GM21367 (cell line): Measurements from ENCODE around the gene SNX32.
"Not testable (repeated sequence)": the region's sequence is repeated elsewhere in the genome, so short reads cannot be mapped to it uniquely, and the experiment has no call there.

Source experiments
- ATAC-seq: cut with Tn5 transposase; IDR thresholded peaks from one replicate; pipeline ENCODE4 v1.9.1; 2021; ENCODE audit not compliant: unreplicated experiment

SNX32 gene

DNA sequence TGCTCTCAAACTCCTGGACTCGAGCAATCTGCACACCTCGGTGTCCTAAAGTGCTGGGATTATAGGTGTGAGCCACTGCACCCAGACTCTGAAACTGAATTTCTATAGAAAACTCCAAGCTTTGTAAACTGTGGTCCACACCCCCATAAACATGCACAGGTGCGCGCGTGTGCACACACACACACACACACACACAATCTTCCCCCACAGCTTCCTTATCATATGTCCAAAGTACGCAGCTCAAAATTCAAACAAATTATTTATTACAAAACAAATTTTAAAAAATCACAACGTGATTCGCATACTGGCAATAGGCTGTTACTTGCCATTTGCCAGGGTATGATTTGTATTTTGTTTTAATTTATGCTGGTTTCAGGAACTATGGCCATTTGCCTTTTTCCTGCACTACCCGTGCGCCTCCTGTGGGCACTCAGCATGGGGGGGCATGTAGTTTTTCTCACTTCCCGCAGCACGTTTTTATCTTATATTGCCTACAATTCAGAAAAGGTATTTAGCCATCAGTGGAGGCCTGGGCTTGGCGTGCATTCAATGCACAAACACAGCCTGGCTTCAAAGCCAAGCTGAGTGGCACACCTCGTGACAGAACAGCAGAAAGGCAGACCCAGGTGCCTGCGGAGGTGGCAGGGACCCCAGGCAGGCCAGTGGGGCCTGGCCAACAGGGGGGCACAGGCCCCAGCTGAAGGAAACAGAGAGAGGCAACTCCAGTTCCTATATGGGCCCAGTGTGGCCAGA lies 10.8 kb upstream of the SNX32 start:
- no peak for ATAC-seq

DNA sequence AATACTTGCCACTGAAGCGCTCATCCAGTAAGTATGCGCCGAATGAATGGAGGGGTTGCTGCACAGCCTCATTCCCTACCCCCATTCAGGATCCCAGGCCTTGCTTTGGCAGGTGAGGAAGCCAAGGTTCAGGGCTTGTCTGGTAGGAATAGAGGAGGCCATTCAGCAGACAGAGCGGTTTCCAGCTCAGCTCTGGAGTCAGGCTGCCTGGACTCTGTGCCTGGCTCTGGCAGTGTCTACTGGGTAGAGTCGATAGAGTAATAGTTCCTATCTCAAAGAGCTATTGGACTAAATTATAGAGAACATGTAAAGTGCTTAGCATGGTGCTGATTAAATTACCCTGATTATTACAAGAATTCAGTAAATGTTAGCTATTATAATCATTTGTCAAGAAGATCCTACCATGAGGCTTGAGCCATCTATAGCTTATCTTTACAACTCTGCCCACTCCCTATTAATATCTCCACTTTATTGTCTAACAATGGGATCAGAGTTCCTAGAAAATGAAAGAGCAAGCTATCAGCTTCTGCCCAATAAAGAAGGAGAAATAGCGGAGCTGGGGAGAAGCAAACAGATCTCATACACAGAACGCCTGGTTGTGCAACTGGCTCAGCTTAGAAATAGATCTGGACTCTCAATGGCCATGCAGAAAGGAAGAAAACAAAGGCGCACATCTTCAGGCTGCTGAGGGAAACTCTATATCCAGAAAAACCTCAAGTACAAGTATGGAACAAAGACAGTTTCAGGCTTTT lies 6.6 kb upstream of the SNX32 start:
- ATAC-seq = no peak

DNA sequence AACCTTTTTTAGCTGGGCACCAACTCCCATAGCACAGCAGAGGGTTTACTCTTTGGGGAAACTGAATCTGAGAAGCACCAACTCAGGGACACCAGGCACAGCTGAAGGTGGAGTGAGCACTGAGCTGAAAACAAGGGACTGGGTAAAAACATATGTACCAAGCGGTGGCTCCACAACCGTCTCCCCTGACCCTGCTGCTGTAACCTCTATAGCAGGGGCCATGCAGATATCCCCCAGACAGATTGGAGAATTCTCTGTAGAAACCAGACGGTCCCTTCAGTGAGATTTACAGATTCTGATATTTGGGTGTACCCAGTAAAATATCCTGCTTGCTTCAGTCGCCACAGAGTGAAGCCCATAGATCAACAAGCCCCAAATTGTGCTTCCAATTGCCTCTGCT lies 4.3 kb upstream of the SNX32 start:
- ATAC-seq = no peak

DNA sequence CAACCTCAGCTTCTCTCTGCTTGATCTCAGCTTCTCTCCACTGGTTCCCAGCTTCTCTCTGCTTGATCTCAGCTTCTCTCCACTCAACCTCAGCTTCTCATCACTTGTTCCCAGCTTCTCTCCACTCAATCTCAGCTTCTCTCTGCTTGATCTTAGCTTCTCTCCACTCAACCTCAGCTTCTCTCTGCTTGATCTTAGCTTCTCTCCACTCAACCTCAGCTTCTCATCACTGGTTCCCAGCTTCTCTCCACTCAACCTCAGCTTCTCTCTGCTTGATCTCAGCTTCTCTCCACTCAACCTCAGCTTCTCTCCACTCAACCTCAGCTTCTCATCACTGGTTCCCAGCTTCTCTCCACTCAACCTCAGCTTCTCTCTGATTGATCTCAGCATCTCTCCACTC lies 1.5 kb upstream of the SNX32 start:
- ATAC-seq = not testable (repeated sequence)

DNA sequence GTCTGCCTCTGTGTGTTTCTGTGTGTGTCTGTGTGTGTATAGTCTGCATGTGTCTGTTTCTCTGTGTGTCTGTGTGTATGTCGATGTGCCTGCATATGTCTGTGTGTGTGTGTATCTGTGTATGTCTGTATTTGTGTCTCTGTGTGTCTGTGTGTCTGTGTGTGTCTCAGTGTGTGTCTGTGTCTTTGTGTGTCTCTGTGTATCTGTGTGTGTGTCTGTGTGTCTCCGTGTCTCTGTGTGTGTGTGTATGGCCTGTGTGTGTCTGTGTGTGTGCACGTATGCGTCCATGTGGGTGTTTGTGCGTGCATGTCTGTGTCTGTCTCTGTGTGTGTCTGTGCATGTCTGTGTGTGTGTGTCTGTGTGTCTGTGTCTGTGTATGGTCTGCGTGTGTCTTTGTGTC lies 439 bp downstream of the SNX32 start:
- no peak for ATAC-seq

DNA sequence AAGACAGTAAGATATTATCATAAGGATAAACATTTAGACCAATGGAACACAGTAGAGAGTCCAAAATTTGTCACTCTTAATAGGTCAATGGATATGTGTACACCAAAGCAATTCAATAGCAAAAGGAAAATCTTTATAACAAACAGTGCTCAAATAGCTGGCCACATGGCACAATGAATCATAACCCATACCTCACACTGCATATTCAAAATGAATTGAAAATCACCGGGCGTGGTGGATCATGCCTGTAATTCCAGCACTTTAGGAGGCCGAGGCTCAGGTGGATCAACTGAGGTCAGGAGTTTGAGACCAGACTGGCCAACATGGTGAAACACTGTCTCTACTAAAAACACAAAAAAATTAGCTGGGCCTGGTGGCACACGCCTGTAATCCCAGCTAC lies 8.4 kb downstream of the SNX32 start:
- no peak for ATAC-seq

DNA sequence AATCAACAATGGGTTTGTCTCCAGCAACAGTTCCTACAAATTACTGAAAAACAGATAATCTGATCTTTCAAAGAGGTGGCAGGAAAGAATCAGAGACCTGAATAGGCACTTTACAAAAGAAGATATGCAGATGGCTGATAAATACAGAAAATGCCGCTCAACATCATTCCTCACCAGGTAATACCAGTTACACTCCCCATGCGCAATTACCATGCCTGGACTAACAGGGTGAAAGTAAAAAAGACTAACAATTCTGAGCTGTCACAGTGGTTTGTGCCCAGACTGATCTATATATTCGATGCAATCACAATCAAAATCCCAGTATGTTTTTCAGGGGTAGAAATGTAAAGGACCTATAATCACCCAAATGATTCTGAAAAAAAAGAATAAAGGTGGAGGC lies 10.0 kb downstream of the SNX32 start:
- no peak for ATAC-seq

DNA sequence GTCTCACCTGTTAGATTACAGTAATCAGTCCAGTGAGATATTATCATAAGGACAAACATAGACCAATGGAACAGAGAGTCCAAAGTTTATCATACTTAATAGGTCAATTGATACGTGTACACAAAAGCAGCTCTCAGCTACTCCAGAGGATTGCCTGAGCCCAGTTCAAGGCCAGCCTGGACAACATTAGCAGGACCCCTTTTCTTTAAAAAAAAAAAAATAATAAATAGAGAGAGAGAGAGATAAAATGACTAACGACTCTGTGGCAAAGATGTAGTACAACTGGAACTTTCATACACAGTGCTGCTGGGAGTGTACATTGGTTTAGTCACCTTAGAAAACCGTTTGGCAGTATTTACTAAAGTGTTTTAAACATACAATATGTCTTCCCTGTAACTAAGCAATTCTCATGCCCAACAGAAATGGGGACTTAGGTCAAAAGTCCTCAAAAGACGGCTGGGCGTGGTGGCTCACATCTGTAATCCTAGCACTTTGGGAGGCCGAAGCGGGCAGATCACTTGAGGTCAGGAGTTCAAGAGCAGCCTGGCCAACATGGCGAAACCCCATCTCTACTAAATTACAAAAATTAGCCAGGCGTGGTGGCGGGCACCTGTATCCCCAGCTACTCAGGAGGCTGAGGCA lies 10.6 kb downstream of the SNX32 start:
- ATAC-seq = no peak

DNA sequence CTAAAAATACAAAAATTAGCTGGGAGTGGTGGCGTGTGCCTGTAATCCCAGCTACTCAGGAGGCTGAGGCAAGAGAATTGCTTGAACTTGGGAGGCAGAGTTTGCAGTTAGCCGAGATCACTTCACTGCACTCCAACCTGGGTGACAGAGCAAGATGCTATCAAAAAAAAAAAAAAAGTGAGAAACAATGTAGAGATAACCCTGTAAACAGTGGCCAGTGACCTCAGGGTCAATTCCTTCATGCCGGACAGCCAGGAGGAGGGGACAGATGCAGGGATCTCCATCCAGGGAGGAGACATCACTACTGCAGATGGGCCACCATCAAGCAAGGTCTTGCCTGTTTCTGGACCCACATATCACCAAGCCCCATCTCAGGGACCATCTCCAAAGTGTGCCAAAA lies 14.0 kb downstream of the SNX32 start:
- no peak for ATAC-seq

DNA sequence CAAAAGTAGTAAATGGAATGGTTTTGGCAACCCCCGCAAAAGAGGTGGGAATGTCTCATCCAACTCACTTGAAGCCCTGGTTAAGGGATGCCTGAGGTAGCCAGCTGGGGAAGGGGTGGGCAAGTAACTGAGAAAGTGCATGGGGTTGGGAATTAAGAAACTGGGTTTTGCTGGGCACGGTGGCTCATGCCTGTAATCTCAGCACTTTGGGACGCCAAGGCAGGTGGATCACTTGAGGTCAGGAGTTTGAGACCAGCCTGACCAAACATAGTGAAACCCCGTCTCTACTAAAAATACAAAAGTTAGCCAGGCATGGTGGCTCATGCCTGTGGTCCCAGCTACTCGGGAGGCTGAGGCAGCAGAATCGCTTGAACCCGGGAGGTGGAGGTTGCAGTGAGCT lies 14.9 kb downstream of the SNX32 start:
- ATAC-seq = not testable (repeated sequence)

DNA sequence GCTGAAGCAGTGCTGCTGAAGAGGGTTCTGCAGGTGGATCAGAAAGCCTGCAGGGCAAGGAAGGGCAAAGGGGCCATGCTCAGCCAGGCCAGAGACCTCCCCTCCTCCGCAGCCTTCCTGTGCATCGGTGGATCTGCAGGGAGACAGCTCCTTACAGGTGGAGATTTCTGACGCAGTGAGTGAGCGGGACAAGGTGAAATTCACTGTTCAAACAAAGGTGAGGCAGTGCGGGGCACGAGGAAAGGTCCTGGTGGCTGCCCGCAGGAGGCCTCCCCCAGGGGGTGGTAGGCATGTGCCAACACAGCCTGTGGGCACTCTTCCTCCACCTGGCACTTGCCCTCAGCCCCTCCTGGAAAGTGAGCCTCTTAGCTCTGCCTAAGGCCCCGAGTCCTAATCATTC lies 15.6 kb downstream of the SNX32 start:
- ATAC-seq = no peak

DNA sequence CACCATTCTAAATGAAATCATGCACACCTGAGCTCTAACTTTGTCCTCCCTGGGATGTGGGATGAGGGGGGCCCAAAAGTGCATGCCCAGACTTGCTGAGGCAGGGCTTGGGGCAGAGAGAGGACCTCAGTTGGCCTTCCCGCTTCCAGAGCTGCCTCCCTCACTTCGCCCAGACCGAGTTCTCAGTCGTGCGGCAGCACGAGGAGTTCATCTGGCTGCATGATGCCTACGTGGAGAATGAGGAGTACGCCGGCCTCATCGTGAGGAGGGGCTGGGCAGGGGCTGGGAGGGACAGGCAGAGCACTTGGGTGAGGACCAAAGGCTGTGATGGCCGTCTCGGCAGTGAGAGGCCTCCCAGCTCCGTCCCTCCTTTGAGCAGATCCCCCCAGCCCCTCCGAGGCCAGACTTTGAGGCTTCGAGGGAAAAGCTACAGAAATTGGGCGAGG lies 16.0 kb downstream of the SNX32 start:
- no peak for ATAC-seq

DNA sequence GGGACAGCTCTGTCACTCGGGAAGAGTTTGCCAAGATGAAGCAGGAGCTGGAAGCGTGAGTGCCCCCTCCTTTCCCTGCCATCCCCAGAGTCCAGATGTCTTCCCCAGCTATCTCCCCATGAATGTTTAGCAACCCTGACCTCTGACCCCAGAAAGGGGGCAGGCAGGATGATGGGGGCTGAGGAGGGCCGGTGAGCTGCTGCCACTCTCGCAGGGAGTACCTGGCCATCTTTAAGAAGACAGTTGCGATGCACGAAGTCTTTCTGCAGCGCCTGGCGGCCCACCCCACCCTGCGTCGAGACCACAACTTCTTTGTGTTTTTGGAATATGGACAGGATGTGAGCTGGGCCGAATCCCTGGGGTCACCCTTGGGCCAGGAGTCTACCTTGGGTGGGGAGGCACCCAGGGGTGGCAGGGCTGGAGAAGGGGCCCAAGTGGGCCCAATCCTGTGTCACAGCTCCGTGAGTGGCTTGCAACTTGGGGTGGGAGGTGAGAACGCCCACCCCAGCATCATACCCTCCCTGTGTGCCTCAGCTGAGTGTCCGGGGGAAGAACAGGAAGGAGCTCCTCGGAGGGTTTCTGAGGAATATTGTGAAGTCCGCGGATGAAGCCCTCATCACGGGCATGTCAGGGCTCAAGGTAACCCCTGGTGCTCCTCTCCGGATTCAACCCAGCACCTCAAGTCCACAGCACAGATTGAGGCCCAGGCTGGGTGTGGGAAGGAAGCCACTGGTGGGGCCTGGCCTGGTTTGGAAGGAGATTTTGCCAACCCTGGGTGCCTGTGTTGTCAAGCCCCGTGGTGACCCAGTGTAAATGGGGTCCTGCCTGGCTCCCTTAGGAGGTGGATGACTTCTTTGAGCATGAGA lies 16.7 kb downstream of the SNX32 start:
- ATAC-seq = no peak

DNA sequence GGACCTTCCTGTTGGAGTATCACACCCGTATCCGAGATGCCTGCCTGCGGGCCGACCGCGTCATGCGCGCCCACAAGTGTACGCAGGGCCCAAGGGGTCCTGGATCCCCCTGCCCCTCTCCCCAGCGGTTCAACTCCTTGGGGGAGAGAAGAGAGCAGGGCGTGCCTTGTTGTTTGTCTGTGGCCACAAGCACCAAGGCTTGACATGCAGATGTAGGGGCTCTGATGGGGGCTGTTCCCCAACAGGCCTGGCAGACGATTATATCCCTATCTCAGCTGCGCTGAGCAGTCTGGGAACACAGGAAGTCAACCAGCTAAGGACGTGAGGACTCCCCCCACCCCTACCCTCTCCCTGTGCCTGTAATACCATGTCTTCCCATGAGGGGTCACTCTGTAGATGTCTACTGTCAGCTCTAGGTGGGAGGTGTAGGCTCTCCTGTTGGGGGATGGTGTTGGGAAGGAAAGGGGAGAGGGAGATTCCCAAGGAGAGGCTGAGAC lies 17.4 kb downstream of the SNX32 start:
- no peak for ATAC-seq

DNA sequence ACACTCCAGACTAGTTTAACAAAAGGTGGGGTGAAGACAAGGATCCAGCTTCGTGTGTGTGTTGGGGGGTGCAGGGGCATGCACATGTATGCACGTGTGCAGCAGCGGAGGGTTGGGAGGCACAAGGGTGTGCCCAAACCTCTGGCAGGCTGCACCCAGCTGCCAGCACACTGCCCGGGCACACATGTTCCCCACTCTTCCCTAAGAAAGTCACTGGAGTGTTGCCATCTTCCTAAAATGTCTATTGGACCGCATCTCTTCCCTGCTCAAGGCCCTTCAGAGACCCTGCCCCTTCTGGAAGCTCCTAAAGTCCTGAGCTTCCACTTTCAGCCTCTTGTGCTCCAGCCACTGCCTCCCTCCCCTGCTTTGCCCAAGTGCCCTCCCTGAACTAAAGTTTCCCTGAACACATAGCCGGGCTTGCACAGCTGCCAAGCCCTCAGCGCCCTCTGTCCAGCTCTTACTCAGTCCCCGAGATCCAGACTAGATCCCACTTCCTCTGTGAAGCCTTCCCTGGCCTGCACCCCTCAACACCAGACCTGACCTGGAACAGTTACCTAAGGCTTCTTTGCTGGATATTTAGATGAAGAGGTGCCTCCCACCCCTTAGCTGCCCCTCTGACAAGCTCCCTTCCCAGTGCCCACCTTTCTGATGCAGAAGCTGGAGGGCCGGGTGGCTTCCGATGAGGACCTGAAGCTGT lies 18.2 kb downstream of the SNX32 start:
- no peak for ATAC-seq

DNA sequence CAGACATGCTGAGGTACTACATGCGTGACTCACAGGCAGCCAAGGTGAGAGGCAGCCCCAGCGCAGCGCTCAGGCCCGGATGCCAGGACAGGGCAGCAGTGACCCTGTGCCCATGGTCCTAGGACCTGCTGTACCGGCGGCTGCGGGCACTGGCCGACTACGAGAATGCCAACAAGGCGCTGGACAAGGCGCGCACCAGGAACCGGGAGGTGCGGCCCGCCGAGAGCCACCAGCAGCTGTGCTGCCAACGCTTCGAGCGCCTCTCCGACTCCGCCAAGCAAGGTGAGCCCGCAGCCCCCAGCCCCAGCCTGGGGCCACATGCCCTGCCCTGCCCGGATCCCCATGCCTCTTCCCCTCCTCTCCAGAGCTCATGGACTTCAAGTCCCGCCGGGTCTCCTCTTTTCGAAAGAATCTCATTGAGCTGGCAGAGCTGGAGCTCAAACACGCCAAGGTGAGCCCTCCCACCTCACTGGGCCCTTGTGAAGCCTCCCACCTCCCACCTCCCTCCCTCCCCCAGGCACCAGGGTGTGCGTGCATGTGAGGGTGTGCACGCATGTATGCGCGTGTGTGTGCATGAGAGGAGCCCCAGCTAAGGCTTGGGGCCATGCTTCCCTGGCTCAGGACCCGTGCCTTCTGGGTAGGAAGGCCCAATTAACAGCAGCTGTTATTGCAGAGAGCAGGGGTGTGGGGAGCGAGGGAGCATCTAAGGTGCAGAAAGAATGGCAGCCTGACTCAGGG lies 18.9 kb downstream of the SNX32 start:
- no peak for ATAC-seq

DNA sequence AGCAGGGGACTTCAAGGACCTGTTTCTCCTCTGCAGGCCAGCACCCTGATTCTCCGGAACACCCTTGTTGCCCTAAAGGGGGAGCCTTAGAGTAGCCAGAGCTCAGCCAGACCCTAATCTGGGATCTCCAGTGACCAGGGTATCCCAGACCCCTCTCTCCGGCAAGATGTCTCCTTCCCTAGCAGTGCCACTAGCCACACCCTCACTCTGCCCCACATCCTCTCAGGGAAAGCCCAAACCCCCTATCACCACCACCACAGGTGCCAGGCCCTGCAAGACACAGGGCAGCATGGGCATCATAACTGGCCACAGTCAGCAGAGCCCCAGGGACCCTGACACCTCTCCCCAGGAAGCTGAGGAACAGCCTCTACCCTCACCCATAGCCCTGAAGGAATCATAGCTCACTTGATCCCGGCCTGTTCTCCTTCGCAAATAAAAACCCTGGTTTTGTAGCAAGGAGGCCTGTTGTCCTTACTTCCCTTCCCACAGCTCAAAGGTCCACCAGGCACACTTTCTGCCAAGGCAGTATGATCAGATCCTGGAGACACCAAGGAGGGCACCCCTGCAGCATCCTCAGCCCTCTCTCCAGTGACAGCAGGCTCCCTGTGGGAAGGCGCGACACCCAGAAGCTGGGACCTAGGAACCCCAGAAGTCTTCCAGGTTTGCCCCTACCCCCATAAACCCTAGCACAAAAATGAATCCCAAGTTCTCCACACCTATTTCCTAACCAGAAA lies 19.6 kb downstream of the SNX32 start:
- ATAC-seq = no peak

DNA sequence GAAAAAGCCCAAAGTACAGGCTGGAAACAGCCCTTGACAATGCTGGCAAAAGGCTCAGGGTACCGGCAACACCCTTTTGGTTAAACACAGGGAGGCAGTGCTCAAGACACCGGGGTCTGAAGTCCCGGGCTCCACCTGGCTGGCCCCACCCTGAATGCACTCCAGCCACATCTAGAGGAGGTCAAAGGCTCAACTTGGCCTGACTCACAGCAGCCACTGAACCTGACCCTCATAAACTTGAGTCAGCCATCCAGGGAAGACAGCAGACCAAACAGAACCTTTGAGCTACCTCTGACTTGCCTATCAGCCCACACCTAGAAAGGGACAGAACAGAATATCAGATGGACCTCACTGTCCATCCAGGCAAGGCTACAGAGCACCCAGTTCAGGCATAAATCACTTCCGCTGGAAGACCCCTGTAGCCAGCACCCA lies 20.4 kb downstream of the SNX32 start:
- ATAC-seq = no peak
